Upper lobe of left lung (tissue), 6 donors: ENCODE results near the gene LRRC23. TPM values are rescaled to one million over a fixed set of nuclear protein-coding genes. Genes with fewer than 3 reads are reported as not detected.

Experiments used
- ATAC-seq, 2 donors: fragments of 200-7000 bp; cut with Tn5 transposase; one replicate each; pipeline ENCODE4 v1.9.1; 2022; ENCODE audit warnings: mild to moderate bottlenecking in 2 of 2, moderate library complexity in 2 of 2; ENCODE audit not compliant: low FRiP score in 2 of 2
- DNase-seq, 2 donors: peaks; one replicate each; pipeline ENCODE4 v3.0.0-alpha.2; 2019 to 2020
- H3K27ac ChIP-seq, 4 donors: fragments of 200-600 bp; sonication (generic); one replicate each; pipeline ENCODE4 v1.5.1; 2016 to 2019
- H3K27me3 ChIP-seq, 4 donors: fragments of 200-600 bp; sonication (generic); one replicate each; pipeline ENCODE4 v1.5.1; 2017 to 2019
- H3K36me3 ChIP-seq, 4 donors: fragments of 200-600 bp; sonication (generic); one replicate each; pipeline ENCODE4 v1.5.1; 2016 to 2019
- H3K4me1 ChIP-seq, 4 donors: fragments of 200-600 bp; sonication (generic); one replicate each; pipeline ENCODE4 v1.5.1; 2018 to 2019
- H3K4me3 ChIP-seq, 4 donors: fragments of 200-600 bp; sonication (generic); one replicate each; pipeline ENCODE4 v1.5.1; 2017 to 2019; ENCODE audit warnings: mild to moderate bottlenecking in 2 of 4, moderate library complexity in 1 of 4
- H3K9me3 ChIP-seq, 4 donors: fragments of 200-600 bp; sonication (generic); one replicate each; pipeline ENCODE4 v1.5.1; 2018 to 2019
- CTCF ChIP-seq, 6 experiments: fragments of 450-650 bp in 4 of 6; fragments of 200-600 bp in 2 of 6; sonication (generic) in 2 of 6; IDR thresholded peaks; one replicate each; pipeline ENCODE4 v1.5.1; 2016 to 2019; ENCODE audit warnings: antibody characterized with exemption in 6 of 6
- EP300 ChIP-seq, 4 donors: sonication (generic); formaldehyde crosslinking; IDR thresholded peaks; one replicate each; pipeline ENCODE4 v1.5.1; 2017; ENCODE audit warnings: antibody characterized with exemption in 4 of 4, control low read depth in 2 of 4
- POLR2A ChIP-seq, 4 donors: fragments of 450-650 bp; IDR thresholded peaks; one replicate each; pipeline ENCODE4 v1.5.1; 2016 to 2017; ENCODE audit warnings: antibody characterized with exemption in 4 of 4, mild to moderate bottlenecking in 2 of 4
- POLR2AphosphoS5 ChIP-seq, 2 donors: sonication (generic); formaldehyde crosslinking; IDR thresholded peaks; one replicate each; pipeline ENCODE4 v1.5.1; 2017; ENCODE audit warnings: antibody characterized with exemption in 2 of 2
- WGBS, 2 donors: methylation state at CpG; one replicate each; pipeline ENCODE4 v1.1.5; 2017 to 2018; 5-methylcytosine and 5-hydroxymethylcytosine counted together
- total RNA-seq, 6 donors: library from RNA; depleted of rRNA in 4 of 6; stranded (reverse); fragments of >200 nt in 4 of 6; gene quantifications; one replicate each; pipeline versions ENCODE4 v1.1.0 to v1.2.1, GENCODE V29; 2016 to 2021
- donor health status: DM: no; HTN: no; CAD: no; lungs with moderate emphysema.
- donor health status: DM: no; HTN: yes; CAD: no; lungs with severe emphysema.

LRRC23 gene
- total RNA-seq, 6 donors from 2014 or later, result 12.0 to 83.2 (median 29.1) TPM

DNA sequence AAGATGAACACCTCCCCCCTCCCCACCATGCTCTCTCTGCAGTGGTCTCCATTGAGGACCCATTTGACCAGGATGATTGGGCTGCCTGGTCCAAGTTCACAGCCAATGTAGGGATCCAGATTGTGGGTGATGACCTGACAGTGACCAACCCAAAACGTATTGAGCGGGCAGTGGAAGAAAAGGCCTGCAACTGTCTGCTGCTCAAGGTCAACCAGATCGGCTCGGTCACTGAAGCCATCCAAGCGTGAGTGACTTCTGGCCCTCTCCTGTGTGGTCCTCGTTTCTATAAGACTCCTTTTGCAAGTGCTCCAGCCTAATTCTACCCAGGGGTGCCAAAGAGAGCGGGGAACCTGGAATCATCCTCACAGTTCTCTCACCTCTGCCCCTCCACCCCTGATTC, 16.9 kb downstream of the LRRC23 start:
- 81 to 90% methylated on average over 7 of the region's 7 CpGs for WGBS, 2 donors
- no peaks in the 10 kb centered on the region for H3K27me3 ChIP-seq
- H3K36me3 ChIP-seq, result peaks cover 0 to 30% (median 14%) of the 10 kb centered on the region in 4 donors
- H3K4me3 ChIP-seq, result no peak overlapping the region
- H3K9me3 ChIP-seq, result no peaks in the 10 kb centered on the region
- DNase-seq (no peak), ATAC-seq (no peak)
- peaks cover 18 to 28% (median 23%) of the 10 kb centered on the region in 4 donors for H3K4me1 ChIP-seq
- no peak overlapping the region for H3K27ac ChIP-seq
- TF ChIP-seq CTCF (IDR thresholded peaks at IDR 0.05) (no peak), EP300 (IDR thresholded peaks at IDR 0.05) (no peak), POLR2AphosphoS5 (IDR thresholded peaks at IDR 0.05) (no peak), POLR2A (IDR thresholded peaks at IDR 0.05) (no peak)

DNA sequence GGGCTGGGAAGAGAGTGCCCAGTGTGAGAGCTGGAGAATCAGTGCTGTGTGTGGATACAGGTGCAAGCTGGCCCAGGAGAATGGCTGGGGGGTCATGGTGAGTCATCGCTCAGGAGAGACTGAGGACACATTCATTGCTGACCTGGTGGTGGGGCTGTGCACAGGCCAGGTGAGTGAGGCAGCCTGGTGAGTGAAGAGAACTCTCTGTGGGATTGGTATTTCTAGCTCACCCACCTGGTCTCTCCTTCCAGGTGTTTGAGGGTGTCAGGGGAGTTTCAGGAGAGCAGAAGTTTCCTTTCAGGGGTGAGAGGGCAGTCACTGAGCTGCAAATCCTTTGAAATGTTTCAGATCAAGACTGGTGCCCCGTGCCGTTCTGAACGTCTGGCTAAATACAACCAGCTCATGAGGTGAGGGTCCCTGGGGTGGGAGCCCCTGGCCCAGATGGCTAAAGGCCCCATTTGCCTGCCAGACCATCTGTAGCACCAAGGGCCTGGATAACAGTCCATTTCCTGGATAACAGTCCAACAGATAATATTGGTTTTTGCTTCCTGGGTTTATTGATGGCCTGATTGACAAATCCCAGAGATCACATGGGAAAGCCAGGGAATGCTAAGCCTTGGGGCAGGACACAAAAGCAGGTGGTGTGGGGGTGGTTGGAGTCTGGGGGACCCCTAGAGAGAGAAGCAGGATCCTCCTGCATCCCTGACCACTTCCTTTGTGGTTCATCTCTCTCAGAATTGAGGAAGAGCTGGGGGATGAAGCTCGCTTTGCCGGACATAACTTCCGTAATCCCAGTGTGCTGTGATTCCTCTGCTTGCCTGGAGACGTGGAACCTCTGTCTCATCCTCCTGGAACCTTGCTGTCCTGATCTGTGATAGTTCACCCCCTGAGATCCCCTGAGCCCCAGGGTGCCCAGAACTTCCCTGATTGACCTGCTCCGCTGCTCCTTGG, 17.6 kb downstream of the LRRC23 start:
- H3K4me3 ChIP-seq, result no peak overlapping the region
- peak overlapping the region in 1 of 4 donors; percentile 23 for H3K27ac ChIP-seq
- no peak for TF ChIP-seq CTCF (IDR thresholded peaks at IDR 0.05)
- no peak for TF ChIP-seq POLR2A (IDR thresholded peaks at IDR 0.05)
- TF ChIP-seq EP300 (IDR thresholded peaks at IDR 0.05), result no peak
- ATAC-seq (no peak), DNase-seq (no peak)
- WGBS, 2 donors, result 72 to 84% methylated on average over 8 to 9 of the region's 9 CpGs
- H3K9me3 ChIP-seq, result no peaks in the 10 kb centered on the region
- H3K36me3 ChIP-seq, result peaks cover 0 to 29% (median 11%) of the 10 kb centered on the region in 4 donors
- H3K4me1 ChIP-seq, result peaks cover 24 to 36% (median 29%) of the 10 kb centered on the region in 4 donors
- H3K27me3 ChIP-seq, result no peaks in the 10 kb centered on the region

GRCh38 chr12:6923003-6923732, 18.5 kb downstream of the LRRC23 start:
- TF ChIP-seq CTCF (IDR thresholded peaks at IDR 0.05) (no peak), EP300 (IDR thresholded peaks at IDR 0.05) (no peak), POLR2AphosphoS5 (IDR thresholded peaks at IDR 0.05) (no peak), POLR2A (IDR thresholded peaks at IDR 0.05) (no peak)
- H3K9me3 ChIP-seq, result no peaks in the 10 kb centered on the region
- 78 to 86% methylated on average over 10 of the region's 10 CpGs for WGBS, 2 donors
- ATAC-seq (no peak), DNase-seq (no peak)
- H3K36me3 ChIP-seq, result peaks cover 0 to 23% (median 7%) of the 10 kb centered on the region in 4 donors
- peaks cover 24 to 37% (median 29%) of the 10 kb centered on the region in 4 donors for H3K4me1 ChIP-seq
- no peak overlapping the region for H3K4me3 ChIP-seq
- no peak overlapping the region for H3K27ac ChIP-seq
- no peaks in the 10 kb centered on the region for H3K27me3 ChIP-seq

DNA sequence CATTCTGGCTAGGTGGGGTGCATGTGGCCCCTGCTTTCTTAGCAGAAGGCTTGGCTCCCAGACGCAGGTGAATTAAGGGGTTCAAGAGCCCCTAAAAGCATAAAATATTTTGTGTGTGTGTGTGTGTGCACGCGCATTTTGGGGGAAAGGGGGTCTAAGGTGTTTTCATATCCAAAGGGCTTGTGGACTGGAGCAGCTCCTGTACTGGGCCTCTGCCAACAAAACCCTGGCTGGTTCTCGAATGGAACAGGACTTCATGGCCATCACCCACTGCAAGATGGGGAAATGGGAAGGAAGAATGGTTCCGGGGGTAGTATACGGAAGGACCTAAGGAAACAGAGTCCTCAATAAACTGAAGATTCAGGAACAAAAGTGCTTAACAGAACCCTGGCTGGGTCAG, 19.2 kb downstream of the LRRC23 start:
- Histone ChIP-seq H3K27ac (peak overlapping the region in 3 of 4 donors; percentile 94 to 99 (median 98)), H3K4me3 (peak overlapping the region in 1 of 4 donors; percentile 96), H3K36me3 (peaks cover 0 to 18% (median 7%) of the 10 kb centered on the region in 4 donors), H3K9me3 (no peaks in the 10 kb centered on the region), H3K27me3 (no peaks in the 10 kb centered on the region), H3K4me1 (peaks cover 24 to 40% (median 32%) of the 10 kb centered on the region in 4 donors)
- 60 to 64% methylated on average over 6 of the region's 6 CpGs for WGBS, 2 donors
- no peak for DNase-seq
- no peak for ATAC-seq
- no peak for TF ChIP-seq EP300 (IDR thresholded peaks at IDR 0.05)
- no peak for TF ChIP-seq CTCF (IDR thresholded peaks at IDR 0.05)
